MM.1S (cell line): ENCODE results near the gene DEPDC1.

Experiments used
- CTCF ChIP-seq: fragments of 300-600 bp; sonication (generic); IDR thresholded peaks from 2 replicates; pipeline ENCODE4 v1.5.1; 2016; ENCODE audit warnings: antibody characterized with exemption, low read length, mixed read lengths
- EZH2 ChIP-seq: fragments of 300-600 bp; sonication (generic); optimal IDR thresholded peaks from 2 replicates; pipeline ENCODE3; 2017; ENCODE audit warnings: low read depth, mild to moderate bottlenecking, antibody characterized with exemption, low read length, mixed read lengths

GRCh38 chr1:68449901-68450300 lies 47.0 kb downstream of the DEPDC1 start, which contains the start of gene RPE65:
- TF ChIP-seq CTCF (no peak), EZH2 (no peak)
